Islet precursor cell (in vitro differentiated cells): ENCODE data around the gene DHTKD1.
A peak's percentile ranks its signal among the peaks of the same experiment; 100 is the strongest.

Experiments used
- DNase-seq: peaks from one replicate; pipeline ENCODE4 v3.0.0-alpha.2; 2018

Gene DHTKD1, protein sequence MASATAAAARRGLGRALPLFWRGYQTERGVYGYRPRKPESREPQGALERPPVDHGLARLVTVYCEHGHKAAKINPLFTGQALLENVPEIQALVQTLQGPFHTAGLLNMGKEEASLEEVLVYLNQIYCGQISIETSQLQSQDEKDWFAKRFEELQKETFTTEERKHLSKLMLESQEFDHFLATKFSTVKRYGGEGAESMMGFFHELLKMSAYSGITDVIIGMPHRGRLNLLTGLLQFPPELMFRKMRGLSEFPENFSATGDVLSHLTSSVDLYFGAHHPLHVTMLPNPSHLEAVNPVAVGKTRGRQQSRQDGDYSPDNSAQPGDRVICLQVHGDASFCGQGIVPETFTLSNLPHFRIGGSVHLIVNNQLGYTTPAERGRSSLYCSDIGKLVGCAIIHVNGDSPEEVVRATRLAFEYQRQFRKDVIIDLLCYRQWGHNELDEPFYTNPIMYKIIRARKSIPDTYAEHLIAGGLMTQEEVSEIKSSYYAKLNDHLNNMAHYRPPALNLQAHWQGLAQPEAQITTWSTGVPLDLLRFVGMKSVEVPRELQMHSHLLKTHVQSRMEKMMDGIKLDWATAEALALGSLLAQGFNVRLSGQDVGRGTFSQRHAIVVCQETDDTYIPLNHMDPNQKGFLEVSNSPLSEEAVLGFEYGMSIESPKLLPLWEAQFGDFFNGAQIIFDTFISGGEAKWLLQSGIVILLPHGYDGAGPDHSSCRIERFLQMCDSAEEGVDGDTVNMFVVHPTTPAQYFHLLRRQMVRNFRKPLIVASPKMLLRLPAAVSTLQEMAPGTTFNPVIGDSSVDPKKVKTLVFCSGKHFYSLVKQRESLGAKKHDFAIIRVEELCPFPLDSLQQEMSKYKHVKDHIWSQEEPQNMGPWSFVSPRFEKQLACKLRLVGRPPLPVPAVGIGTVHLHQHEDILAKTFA

GRCh38 chr10:12068449-12069269 is at the start of gene DHTKD1:
TSS of gene DHTKD1 (plus strand) at chr10:12068954. CDS start at chr10:12069034, 80 bp downstream.
- peak; percentile 100 for DNase-seq

GRCh38 chr10:12019283-12019971 is 49.3 kb upstream of the DHTKD1 start:
- DNase-seq, result no peak

DNA sequence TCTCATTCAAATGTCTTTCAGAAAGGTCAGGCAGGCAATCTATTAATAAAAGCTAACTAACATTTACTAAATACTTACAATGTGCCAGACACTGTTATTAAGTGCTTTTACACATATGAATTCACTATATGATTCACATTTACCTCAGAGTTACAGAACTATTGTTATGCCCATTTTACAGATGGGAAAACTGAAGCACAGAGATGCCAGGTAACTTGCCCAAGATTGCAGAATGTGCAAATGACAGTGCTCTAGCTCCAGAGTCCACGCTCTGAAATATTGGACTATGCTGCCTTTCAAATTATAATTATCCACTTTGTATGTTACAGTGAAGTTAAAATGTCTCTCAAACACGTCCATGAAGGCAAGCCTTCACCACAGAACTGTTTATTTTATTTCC is 48.2 kb upstream of the DHTKD1 start:
- DNase-seq, result no peak

DNA sequence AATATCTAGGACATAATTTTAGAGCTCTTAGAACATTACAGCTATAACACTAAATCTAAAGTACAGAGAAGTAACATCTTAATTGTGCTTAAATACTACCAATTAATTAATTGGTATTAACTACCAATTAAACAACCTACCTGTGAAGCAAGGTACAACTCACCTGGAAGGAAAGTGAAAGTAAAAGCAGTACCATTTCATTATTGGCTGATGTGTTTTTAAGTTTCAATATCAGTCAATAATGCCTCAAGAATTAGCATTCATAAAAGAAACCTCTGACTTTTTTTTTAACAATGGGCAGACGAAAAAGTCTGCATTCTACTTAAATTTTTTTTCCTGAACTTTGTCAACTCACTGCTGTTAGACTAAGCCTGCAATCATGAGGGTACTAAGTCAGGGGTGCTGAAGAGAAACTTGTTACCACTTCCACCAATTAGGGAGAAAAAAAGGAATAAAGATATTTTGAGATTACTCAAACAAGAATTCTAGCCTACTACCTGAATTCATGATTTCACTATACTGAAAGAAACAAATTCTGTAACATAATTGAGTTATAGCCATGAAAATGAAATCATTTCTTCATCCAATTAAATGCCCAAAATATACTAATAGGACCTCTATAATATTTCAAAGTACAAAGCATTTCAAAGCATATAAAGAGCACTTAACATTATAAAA is 46.0 kb upstream of the DHTKD1 start:
- DNase-seq, result no peak

- no peak for DNase-seq
Measured at GRCh38 chr10:12025591-12025990, 43.2 kb upstream of the DHTKD1 start.

DNA sequence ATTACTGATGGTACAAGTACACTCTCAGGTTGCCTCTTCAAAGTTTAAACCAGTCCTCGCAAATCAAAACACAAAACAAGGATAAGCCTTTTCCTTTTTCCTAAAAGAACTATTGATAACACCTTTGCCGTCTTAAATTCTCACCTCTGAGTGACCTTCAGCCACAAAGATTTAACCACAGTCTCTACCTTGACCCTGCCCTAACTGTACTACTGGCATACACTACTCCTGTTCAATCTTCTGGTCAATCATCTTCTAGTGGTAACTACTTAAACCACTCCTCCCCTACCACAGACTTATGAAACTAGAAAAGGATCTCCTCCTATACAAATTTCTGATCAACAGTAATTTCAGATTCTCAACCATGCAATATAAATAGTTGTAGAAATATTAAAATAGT is 41.2 kb upstream of the DHTKD1 start:
- DNase-seq, result no peak

DNA sequence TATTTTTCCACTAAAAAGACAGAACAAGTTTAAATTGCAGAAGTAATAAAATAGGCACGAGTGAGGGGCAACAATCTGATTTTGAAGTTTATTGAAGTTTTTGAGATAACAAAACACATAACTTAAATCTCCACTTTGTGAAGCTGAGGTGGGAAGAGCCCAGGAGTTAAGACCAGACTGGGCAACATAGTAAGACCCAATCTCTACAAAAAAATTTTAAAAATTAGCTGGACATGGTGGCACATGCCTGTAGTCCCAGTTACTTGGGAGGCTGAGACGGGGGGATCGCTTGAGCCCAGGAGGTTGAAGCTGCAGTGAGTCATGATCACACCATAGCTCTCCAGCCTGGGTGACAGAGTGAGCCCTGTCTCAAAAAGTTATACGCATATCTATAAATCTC is 37.4 kb upstream of the DHTKD1 start:
- no peak for DNase-seq

GRCh38 chr10:12036073-12036655 is 32.6 kb upstream of the DHTKD1 start:
- no peak for DNase-seq

GRCh38 chr10:12041766-12042408 is 26.9 kb upstream of the DHTKD1 start:
- DNase-seq, result peak; percentile 64

GRCh38 chr10:12042409-12042796 is 26.4 kb upstream of the DHTKD1 start:
- peak; percentile 65 for DNase-seq

GRCh38 chr10:12042797-12043651 is 25.7 kb upstream of the DHTKD1 start, which contains the start of gene UPF2:
TSS of gene UPF2 (minus strand) at chr10:12042809. CDS start at chr10:12035423, 7,386 bp downstream.
- DNase-seq, result peak; percentile 99

GRCh38 chr10:12045596-12045995 is 23.2 kb upstream of the DHTKD1 start:
- DNase-seq, result no peak

- no peak for DNase-seq
Measured at GRCh38 chr10:12048547-12048946, 20.2 kb upstream of the DHTKD1 start.

- no peak for DNase-seq
Measured at GRCh38 chr10:12050528-12050927, 18.2 kb upstream of the DHTKD1 start.

DNA sequence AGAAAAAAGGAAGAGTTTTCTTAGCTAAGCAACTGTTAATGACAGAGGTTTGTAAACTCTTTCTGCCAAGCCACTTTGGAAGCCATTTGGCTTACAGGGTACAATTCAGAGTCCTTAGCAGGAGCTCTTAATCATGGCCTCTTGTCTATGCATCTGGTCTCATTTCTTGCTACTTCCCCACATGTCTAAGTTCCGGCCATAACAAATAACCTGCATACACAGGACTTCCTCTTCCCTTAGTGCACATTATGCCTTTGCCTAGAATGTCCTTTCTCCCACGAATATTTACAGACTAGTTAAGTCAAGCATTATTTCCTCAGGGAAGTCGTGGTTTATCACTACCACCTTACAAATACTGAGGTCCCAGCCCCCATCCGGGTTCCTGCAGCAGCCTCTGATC is 17.5 kb upstream of the DHTKD1 start:
- no peak for DNase-seq

GRCh38 chr10:12055732-12056131 is 13.0 kb upstream of the DHTKD1 start:
- no peak for DNase-seq

DNA sequence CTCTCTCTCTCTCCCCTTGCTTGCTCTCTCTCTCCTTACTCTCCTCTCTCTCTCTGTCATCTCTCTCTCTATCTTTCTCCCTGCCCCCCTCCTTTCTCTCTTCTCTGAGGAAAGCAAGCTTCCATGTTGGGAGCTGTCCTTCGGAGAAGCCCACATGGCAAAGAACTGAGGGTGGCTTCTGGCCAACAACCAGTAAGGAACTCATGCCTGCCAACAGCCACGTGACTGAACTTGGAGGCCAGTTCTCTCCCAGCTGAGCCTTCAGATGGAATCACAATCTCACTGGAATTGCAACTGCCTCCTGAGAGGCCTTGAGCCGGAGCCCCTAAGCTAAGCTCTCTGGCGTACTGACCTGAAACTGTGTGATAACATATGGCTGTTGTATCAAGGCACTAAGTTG is 12.0 kb upstream of the DHTKD1 start:
- DNase-seq, result no peak

DNA sequence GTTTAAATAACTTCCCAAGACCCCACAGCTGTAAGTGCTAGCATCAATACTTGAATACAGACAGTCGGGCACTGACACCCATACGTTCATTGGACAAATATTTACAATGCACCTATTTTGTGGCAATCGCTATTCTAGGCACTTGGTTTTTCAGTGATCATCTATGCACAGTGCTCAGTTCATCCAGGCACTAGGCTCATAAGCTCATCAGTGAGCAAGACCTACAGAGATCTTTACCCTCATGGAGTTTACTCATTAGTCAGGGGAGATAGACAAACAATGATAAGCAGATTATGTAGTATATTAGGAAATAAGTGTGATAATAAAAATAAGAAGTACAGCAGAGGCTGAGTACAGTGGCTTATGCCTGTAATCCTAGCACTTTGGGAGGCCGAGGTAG is 7.6 kb upstream of the DHTKD1 start:
- DNase-seq, result no peak

DNA sequence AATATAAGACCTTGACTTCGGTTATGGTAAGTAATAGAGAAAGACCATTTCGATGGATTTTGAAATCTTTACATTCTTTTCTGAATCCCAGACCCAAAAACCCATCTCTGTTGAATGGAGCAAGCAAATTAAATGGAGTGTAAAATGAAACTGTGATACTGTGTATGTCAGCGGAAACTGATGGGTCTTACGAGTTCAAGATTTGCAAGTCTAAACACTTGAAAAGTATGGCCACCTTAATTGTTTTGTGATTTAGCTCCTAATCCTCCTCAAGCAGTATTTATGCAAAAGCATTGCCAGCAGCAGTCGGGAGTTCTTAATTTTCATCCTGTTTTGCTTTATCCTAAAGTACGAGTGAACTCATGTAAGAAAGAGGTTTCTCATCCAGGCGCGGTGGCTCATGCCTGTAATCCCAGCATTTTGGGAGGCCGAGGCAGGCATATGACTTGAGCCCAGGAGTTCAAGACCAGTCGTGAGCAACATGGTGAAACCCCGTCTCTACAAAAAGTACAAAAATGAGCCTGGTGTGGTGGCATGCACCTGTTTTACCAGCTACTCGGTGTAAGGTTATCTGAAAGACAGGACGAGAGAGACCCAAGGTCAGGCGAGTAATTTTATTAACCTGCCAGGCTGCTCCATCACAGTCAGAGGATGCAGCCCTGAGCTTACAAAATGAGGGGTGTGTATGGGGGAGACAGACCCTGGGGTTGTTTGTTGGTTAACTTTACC is 5.8 kb upstream of the DHTKD1 start:
- no peak for DNase-seq
